Measurements from ENCODE around the gene UPF1.

Gene UPF1

GRCh38 chr19:18840288-18841267, 8.8 kb downstream of the UPF1 start:
- DNase-seq (ENCODE audit: low read depth) = no peak

GRCh38 chr19:18841400-18841799, 9.6 kb downstream of the UPF1 start:
- no peak for DNase-seq (ENCODE audit: low read depth)

GRCh38 chr19:18842166-18842565, 10.4 kb downstream of the UPF1 start:
- DNase-seq (ENCODE audit: low read depth) = no peak

- DNase-seq (ENCODE audit: low read depth) = no peak
These were observed 12.2 kb downstream of the UPF1 start for GRCh38 chr19:18843960-18844359.

- no peak for DNase-seq (ENCODE audit: low read depth)
These were observed 13.1 kb downstream of the UPF1 start for GRCh38 chr19:18844806-18845329.

GRCh38 chr19:18845961-18846360, 14.2 kb downstream of the UPF1 start:
- DNase-seq (ENCODE audit: low read depth) = no peak

GRCh38 chr19:18846862-18847548, 15.2 kb downstream of the UPF1 start:
- peak; percentile 78 for DNase-seq (ENCODE audit: low read depth)

- peak; percentile 73 for DNase-seq (ENCODE audit: low read depth)
These were observed 16.0 kb downstream of the UPF1 start for GRCh38 chr19:18847549-18848463.

- no peak for DNase-seq (ENCODE audit: low read depth)
These were observed 17.3 kb downstream of the UPF1 start for GRCh38 chr19:18848878-18849661.

GRCh38 chr19:18849838-18850400, 18.2 kb downstream of the UPF1 start:
- DNase-seq (ENCODE audit: low read depth) = no peak

GRCh38 chr19:18850471-18851375, 19.0 kb downstream of the UPF1 start:
- no peak for DNase-seq (ENCODE audit: low read depth)

- DNase-seq (ENCODE audit: low read depth) = no peak
These were observed 20.0 kb downstream of the UPF1 start for GRCh38 chr19:18851673-18852325.

- DNase-seq (ENCODE audit: low read depth) = no peak
These were observed 20.9 kb downstream of the UPF1 start for GRCh38 chr19:18852648-18853047.

GRCh38 chr19:18853755-18854427, 22.1 kb downstream of the UPF1 start:
- no peak for DNase-seq (ENCODE audit: low read depth)

GRCh38 chr19:18854982-18855381, 23.2 kb downstream of the UPF1 start:
- DNase-seq (ENCODE audit: low read depth) = no peak

GRCh38 chr19:18855647-18856384, 24.1 kb downstream of the UPF1 start:
- DNase-seq (ENCODE audit: low read depth) = no peak

- DNase-seq (ENCODE audit: low read depth) = peak; percentile 56
These were observed 24.8 kb downstream of the UPF1 start for GRCh38 chr19:18856385-18857126.
